SU-DHL-6 (cell line): ENCODE measurements around the gene RAB11B.
"Not testable (repeated sequence)": the region's sequence is repeated elsewhere in the genome, so short reads cannot be mapped to it uniquely, and the experiment has no call there.

ENCODE experiments used
- H2AFZ ChIP-seq: fragments of 200-600 bp; sonication (generic); 2 replicates; pipeline ENCODE4 v1.6.1; 2014; ENCODE audit warnings: low read depth, mild to moderate bottlenecking, moderate library complexity, mixed read lengths, antibody characterized with exemption, low read length; ENCODE audit not compliant: severe bottlenecking
- H3F3A ChIP-seq: fragments of 200-600 bp; shearing (Covaris generic); 2 replicates; pipeline ENCODE4 v1.6.0; 2016; ENCODE audit warnings: antibody characterized with exemption, mild to moderate bottlenecking; ENCODE audit not compliant: insufficient read depth
- H3K27ac ChIP-seq: fragments of 200-600 bp; sonication (generic); 2 replicates; pipeline ENCODE4 v1.5.1; 2016; ENCODE audit warnings: low read depth, mild to moderate bottlenecking, low read length, moderate library complexity, mixed read lengths
- H3K27me3 ChIP-seq: fragments of 200-600 bp; sonication (generic), shearing (Covaris generic); 2 replicates; pipeline ENCODE4 v1.6.0; 2014; ENCODE audit warnings: mild to moderate bottlenecking, low read length
- H3K36me3 ChIP-seq: fragments of 200-600 bp; sonication (generic); 2 replicates; pipeline ENCODE4 v1.6.1; 2014; ENCODE audit warnings: mild to moderate bottlenecking, low read length, mixed read lengths
- H3K4me2 ChIP-seq: fragments of 300-600, 200-600 bp; shearing (Covaris generic), sonication (generic); 2 replicates; pipeline ENCODE4 v1.6.0; 2014; ENCODE audit warnings: low read length, low read depth, mild to moderate bottlenecking; ENCODE audit not compliant: poor library complexity, severe bottlenecking
- H3K4me3 ChIP-seq: fragments of 200-600 bp; sonication (generic); 2 replicates; pipeline ENCODE4 v1.5.1; 2014; ENCODE audit warnings: antibody characterized with exemption, low read length, mild to moderate bottlenecking, mixed read lengths; ENCODE audit not compliant: insufficient read depth, poor library complexity, severe bottlenecking
- H3K79me2 ChIP-seq: fragments of 200-600 bp; sonication (generic); 2 replicates; pipeline ENCODE4 v1.6.1; 2014; ENCODE audit warnings: mild to moderate bottlenecking, low read length, moderate library complexity; ENCODE audit not compliant: insufficient read depth
- H3K9ac ChIP-seq: fragments of 200-600 bp; sonication (generic); 2 replicates; pipeline ENCODE4 v1.7.0; 2014; ENCODE audit warnings: mild to moderate bottlenecking, low read length
- H3K9me2 ChIP-seq: fragments of 200-600 bp; sonication (generic); replicated peaks from 2 replicates; pipeline ENCODE4 v1.6.1; 2014; ENCODE audit warnings: low read length; ENCODE audit not compliant: insufficient read depth
- H3K9me3 ChIP-seq: fragments of 200-600 bp; sonication (generic); 2 replicates; pipeline ENCODE4 v1.6.1; 2014; ENCODE audit warnings: low read length, mixed read lengths; ENCODE audit not compliant: insufficient read depth
- H4K20me1 ChIP-seq: fragments of 200-600 bp; sonication (generic); 2 replicates; pipeline ENCODE4 v1.6.1; 2014; ENCODE audit warnings: low read depth, mild to moderate bottlenecking, antibody characterized with exemption, low read length, moderate library complexity, mixed read lengths
- EZH2phosphoT487 ChIP-seq: fragments of 200-600 bp; sonication (generic), shearing (Covaris generic); conservative IDR thresholded peaks from 2 replicates; pipeline ENCODE4 v1.6.1; 2018; ENCODE audit warnings: mild to moderate bottlenecking, antibody characterized with exemption, low read length, moderate library complexity, mixed read lengths
- TF ChIP-seq, protein P1 (sequence below): fragments of 200-600 bp; sonication (generic); IDR thresholded peaks from one replicate; pipeline ENCODE4 v1.5.1; 2017; ENCODE audit warnings: antibody characterized with exemption, mild to moderate bottlenecking, low read length, moderate library complexity; ENCODE audit not compliant: insufficient read depth, poor library complexity, severe bottlenecking

RAB11B gene

DNA sequence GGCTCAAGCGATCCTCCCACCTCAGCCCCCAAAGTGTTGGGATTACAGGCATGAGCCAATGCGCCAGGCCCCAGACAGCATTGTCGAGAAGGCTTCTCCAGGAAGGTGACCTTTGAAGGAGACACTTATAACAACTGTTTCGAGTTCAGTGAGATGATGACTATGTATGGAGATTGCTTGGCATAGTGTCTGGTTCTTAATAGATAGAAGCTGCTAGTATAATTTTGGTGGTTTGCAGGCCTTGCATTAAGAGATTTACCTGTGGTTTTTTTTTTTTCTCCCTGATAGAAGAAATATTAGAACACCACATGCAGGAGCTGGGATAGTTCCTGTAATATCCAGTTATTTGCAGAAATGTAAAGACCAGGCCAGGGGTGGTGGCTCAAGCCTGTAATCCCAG, 26.6 kb downstream of the RAB11B start:
- Histone ChIP-seq H2AFZ (no peak overlapping the region), H4K20me1 (no peaks in the 10 kb centered on the region), H3K9ac (no peak overlapping the region), H3K79me2 (no peaks in the 10 kb centered on the region), H3K4me3 (no peak overlapping the region), H3K27me3 (no peaks in the 10 kb centered on the region), H3K4me2 (no peak overlapping the region), H3K9me3 (no peaks in the 10 kb centered on the region), H3F3A (no peaks in the 10 kb centered on the region), H3K36me3 (no peaks in the 10 kb centered on the region), H3K9me2 (no peaks in the 10 kb centered on the region), H3K27ac (no peak overlapping the region)
- TF ChIP-seq EZH2phosphoT487, result no peak
- TF ChIP-seq, protein P1, sequence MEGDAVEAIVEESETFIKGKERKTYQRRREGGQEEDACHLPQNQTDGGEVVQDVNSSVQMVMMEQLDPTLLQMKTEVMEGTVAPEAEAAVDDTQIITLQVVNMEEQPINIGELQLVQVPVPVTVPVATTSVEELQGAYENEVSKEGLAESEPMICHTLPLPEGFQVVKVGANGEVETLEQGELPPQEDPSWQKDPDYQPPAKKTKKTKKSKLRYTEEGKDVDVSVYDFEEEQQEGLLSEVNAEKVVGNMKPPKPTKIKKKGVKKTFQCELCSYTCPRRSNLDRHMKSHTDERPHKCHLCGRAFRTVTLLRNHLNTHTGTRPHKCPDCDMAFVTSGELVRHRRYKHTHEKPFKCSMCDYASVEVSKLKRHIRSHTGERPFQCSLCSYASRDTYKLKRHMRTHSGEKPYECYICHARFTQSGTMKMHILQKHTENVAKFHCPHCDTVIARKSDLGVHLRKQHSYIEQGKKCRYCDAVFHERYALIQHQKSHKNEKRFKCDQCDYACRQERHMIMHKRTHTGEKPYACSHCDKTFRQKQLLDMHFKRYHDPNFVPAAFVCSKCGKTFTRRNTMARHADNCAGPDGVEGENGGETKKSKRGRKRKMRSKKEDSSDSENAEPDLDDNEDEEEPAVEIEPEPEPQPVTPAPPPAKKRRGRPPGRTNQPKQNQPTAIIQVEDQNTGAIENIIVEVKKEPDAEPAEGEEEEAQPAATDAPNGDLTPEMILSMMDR, result no peak

DNA sequence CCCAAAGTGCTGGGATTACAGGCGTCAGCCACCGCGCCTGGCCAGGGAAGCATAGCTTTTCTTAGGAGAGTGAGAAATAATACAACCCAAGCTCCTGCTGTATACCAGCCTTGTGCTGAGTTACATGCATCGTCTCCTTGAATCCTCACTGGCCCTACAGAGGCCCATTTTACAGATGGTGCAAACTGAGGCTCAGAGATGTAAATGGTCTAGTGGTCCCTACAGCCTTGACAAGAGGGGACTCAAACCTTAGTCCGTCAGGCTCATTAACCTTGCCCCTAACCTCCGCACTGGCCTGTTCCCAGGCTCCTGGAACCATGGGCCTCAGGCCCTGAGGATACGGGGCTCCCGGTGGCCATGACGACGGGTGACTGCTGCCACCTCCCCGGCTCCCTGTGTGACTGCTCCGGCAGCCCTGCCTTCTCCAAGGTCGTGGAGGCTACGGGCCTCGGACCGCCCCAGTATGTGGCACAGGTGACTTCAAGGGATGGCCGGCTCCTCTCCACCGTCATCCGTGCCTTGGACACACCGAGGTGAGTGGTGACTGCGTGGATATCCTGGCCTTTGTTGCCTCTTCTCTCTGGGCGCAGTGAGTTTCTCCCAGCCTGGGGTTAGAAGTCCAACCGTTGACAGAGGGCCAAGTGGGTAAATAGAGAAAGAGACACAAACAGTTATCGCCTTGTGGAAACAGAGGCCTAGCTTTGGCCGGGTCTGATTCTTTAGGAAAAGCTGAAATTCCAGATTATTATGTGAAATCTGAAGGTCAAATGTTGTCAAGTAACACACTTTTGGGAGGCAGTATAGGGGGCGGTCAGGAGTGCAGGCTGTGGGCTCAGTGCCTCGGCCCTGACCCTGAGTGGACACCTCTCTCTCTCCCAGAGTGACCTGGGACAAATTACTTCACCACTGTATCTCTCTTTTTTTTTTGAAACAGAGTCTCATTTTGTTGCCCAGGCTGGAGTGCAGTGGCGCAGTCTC, 31.6 kb downstream of the RAB11B start:
- Histone ChIP-seq H3K4me2 (no peak overlapping the region), H3K9ac (no peak overlapping the region), H3K4me3 (no peak overlapping the region), H3K9me3 (no peaks in the 10 kb centered on the region), H3K36me3 (no peaks in the 10 kb centered on the region), H2AFZ (no peak overlapping the region), H3F3A (no peaks in the 10 kb centered on the region), H3K79me2 (no peaks in the 10 kb centered on the region), H3K9me2 (no peaks in the 10 kb centered on the region), H4K20me1 (no peaks in the 10 kb centered on the region), H3K27me3 (no peaks in the 10 kb centered on the region), H3K27ac (no peak overlapping the region)
- TF ChIP-seq, protein P1, result no peak
- TF ChIP-seq EZH2phosphoT487, result no peak

DNA sequence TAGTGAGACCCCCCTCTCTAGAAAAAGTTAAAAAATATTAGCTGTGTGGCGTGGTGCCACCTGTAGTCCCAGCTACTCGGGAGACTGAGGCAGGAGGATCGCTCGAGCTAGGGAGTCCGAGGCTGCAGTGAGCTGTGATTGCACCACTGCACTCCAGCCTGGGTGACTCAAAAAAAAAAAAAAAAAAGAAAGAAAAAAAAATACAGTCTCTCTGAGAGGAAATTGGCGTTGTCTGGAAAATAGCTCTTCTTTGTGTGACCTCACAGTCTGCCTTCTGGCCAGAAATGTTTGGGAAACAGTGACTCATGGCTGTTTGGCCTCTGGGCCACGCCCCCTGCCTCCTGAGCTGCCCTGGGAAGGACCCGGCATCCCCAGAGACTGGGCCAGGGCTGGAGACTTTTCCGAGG, 33.7 kb downstream of the RAB11B start:
- H3K4me2 ChIP-seq, result no peak overlapping the region
- H3K9ac ChIP-seq, result no peak overlapping the region
- no peaks in the 10 kb centered on the region for H4K20me1 ChIP-seq
- no peaks in the 10 kb centered on the region for H3K9me3 ChIP-seq
- H3K79me2 ChIP-seq, result no peaks in the 10 kb centered on the region
- TF ChIP-seq, protein P1, result no peak
- TF ChIP-seq EZH2phosphoT487, result no peak
- H3F3A ChIP-seq, result no peaks in the 10 kb centered on the region
- H2AFZ ChIP-seq, result no peak overlapping the region
- no peaks in the 10 kb centered on the region for H3K9me2 ChIP-seq
- H3K27me3 ChIP-seq, result no peaks in the 10 kb centered on the region
- no peaks in the 10 kb centered on the region for H3K36me3 ChIP-seq
- H3K27ac ChIP-seq, result no peak overlapping the region
- no peak overlapping the region for H3K4me3 ChIP-seq

DNA sequence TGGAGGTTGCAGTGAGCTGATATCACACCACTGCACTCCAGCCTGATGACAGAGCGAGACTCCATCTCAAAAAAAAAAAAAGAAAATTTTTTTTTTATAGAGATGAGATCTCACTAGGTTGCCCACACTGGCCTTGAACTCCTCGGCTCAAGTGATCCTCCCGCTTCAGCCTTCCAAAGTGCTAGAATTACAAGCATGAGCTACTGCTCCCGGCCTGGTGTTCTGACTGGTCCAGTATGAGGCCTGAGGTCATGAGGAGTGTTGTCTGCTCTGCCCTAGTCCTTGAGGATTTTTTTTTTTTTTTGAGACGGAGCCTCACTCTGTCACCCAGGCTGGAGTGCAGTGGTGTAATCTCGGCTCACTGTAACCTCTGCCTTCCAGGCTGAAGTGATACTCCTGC, 35.2 kb downstream of the RAB11B start:
- H3K4me3 ChIP-seq, H4K20me1 ChIP-seq, H3K4me2 ChIP-seq, H3K79me2 ChIP-seq, H3K9me3 ChIP-seq, H3K9me2 ChIP-seq, H3K9ac ChIP-seq, H3K27me3 ChIP-seq, H3F3A ChIP-seq, H3K27ac ChIP-seq, H2AFZ ChIP-seq, H3K36me3 ChIP-seq: not testable (repeated sequence)
